DOHH2 (cell line): ENCODE measurements around the gene ZDHHC1.
"Not testable (repeated sequence)": the region's sequence is repeated elsewhere in the genome, so short reads cannot be mapped to it uniquely, and the experiment has no call there.

Experiments used
- H3F3A ChIP-seq: fragments of 200-600 bp; sonication (generic), shearing (Covaris generic); 2 replicates; pipeline ENCODE4 v1.6.0; 2016; ENCODE audit warnings: antibody characterized with exemption, mild to moderate bottlenecking; ENCODE audit not compliant: control insufficient read depth, insufficient read depth
- H3K27ac ChIP-seq: fragments of 200-600 bp; sonication (generic); 2 replicates; pipeline ENCODE4 v1.5.1; 2014; ENCODE audit warnings: low read depth, mild to moderate bottlenecking, low read length, moderate library complexity
- H3K27me3 ChIP-seq: fragments of 200-600 bp; sonication (generic); 2 replicates; pipeline ENCODE4 v1.6.1; 2014; ENCODE audit warnings: mild to moderate bottlenecking, low read length, mixed read lengths; ENCODE audit not compliant: control insufficient read depth
- H3K36me3 ChIP-seq: fragments of 200-600 bp; sonication (generic); 2 replicates; pipeline ENCODE4 v1.6.1; 2014; ENCODE audit warnings: mild to moderate bottlenecking, low read length, moderate library complexity, mixed read lengths; ENCODE audit not compliant: control insufficient read depth
- H3K4me1 ChIP-seq: fragments of 200-600 bp; sonication (generic); 2 replicates; pipeline ENCODE4 v1.6.1; 2014; ENCODE audit warnings: mild to moderate bottlenecking, low read length, mixed read lengths; ENCODE audit not compliant: control insufficient read depth
- H3K4me2 ChIP-seq: fragments of 200-600 bp; sonication (generic); 2 replicates; pipeline ENCODE4 v1.6.0; 2014; ENCODE audit warnings: mild to moderate bottlenecking, low read length, moderate library complexity
- H3K4me3 ChIP-seq: fragments of 200-600 bp; sonication (generic); 2 replicates; pipeline ENCODE4 v1.5.1; 2014; ENCODE audit warnings: mild to moderate bottlenecking, low read length, mixed read lengths
- H3K79me2 ChIP-seq: fragments of 200-600 bp; sonication (generic); 2 replicates; pipeline ENCODE4 v1.6.1; 2014; ENCODE audit warnings: mild to moderate bottlenecking, low read length, mixed read lengths; ENCODE audit not compliant: control insufficient read depth
- H3K9me2 ChIP-seq: fragments of 200-600 bp; sonication (generic); replicated peaks from 2 replicates; pipeline ENCODE4 v1.6.1; 2014; ENCODE audit warnings: mild to moderate bottlenecking, low read length, mixed read lengths; ENCODE audit not compliant: control insufficient read depth
- H3K9me3 ChIP-seq: fragments of 200-600 bp; sonication (generic); 2 replicates; pipeline ENCODE4 v1.6.1; 2014; ENCODE audit warnings: antibody characterized with exemption, low read length, mixed read lengths; ENCODE audit not compliant: control insufficient read depth, insufficient read depth
- H4K20me1 ChIP-seq: fragments of 200-600 bp; sonication (generic); 2 replicates; pipeline ENCODE4 v1.6.0; 2014; ENCODE audit warnings: low read depth, mild to moderate bottlenecking, antibody characterized with exemption, low read length, moderate library complexity; ENCODE audit not compliant: control insufficient read depth, insufficient read depth
- EZH2phosphoT487 ChIP-seq: fragments of 200-600 bp; sonication (generic); IDR thresholded peaks from 2 replicates; pipeline ENCODE4 v1.6.1; 2017; ENCODE audit warnings: borderline replicate concordance, mild to moderate bottlenecking, antibody characterized with exemption, low read length, moderate library complexity, mixed read lengths
- TF ChIP-seq, protein P1 (sequence below): fragments of 200-600 bp; sonication (generic); IDR thresholded peaks from one replicate; pipeline ENCODE4 v1.5.1; 2014; ENCODE audit warnings: antibody characterized with exemption, mild to moderate bottlenecking, low read depth, low read length; ENCODE audit not compliant: poor library complexity, severe bottlenecking

Gene ZDHHC1

DNA sequence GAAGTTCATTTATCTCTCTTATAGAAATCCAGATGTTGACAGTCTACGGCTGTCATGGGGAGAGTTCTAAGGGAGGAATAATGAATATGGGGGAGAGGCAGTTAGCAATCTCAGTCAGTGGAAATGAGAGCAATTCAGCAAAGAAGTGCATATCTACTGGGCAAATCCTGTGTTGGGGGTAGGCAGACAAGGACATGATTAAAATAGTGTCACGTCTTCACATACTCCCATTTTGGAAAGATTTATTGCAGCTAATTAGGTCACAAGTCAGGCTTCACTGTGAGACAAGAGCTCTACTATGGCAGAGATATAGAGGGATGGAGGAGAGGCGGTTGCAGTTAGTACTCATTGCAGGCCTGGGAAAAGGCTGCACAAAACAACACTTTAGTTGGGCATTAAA lies 59.9 kb downstream of the ZDHHC1 start:
- H3F3A ChIP-seq, result no peaks in the 10 kb centered on the region
- no peak overlapping the region for H3K4me3 ChIP-seq
- H3K4me1 ChIP-seq, result no peaks in the 10 kb centered on the region
- no peaks in the 10 kb centered on the region for H4K20me1 ChIP-seq
- TF ChIP-seq, protein P1, sequence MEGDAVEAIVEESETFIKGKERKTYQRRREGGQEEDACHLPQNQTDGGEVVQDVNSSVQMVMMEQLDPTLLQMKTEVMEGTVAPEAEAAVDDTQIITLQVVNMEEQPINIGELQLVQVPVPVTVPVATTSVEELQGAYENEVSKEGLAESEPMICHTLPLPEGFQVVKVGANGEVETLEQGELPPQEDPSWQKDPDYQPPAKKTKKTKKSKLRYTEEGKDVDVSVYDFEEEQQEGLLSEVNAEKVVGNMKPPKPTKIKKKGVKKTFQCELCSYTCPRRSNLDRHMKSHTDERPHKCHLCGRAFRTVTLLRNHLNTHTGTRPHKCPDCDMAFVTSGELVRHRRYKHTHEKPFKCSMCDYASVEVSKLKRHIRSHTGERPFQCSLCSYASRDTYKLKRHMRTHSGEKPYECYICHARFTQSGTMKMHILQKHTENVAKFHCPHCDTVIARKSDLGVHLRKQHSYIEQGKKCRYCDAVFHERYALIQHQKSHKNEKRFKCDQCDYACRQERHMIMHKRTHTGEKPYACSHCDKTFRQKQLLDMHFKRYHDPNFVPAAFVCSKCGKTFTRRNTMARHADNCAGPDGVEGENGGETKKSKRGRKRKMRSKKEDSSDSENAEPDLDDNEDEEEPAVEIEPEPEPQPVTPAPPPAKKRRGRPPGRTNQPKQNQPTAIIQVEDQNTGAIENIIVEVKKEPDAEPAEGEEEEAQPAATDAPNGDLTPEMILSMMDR, result no peak
- no peak for TF ChIP-seq EZH2phosphoT487
- no peaks in the 10 kb centered on the region for H3K9me3 ChIP-seq
- H3K27me3 ChIP-seq, result peaks cover 36% of the 10 kb centered on the region
- no peaks in the 10 kb centered on the region for H3K36me3 ChIP-seq
- no peaks in the 10 kb centered on the region for H3K79me2 ChIP-seq
- no peaks in the 10 kb centered on the region for H3K9me2 ChIP-seq
- no peak overlapping the region for H3K27ac ChIP-seq
- no peak overlapping the region for H3K4me2 ChIP-seq

DNA sequence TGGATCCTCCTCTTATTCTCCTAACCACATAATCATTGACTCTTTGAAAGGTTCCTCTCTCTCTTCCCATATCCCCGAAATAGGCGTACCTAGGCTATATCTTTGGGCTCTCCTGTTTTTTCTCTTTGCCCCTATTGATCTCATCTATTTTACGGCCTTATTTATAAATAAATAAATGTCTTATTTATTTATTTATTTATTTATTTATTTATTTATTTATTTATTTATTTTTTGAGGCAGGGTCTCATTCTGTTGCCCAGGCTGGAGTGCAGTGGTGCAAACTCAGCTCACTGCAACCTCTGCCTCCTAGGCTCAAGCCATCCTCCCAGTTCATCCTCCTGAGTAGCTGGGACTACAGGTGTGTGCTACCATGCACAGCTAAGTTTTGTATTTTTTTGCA lies 63.8 kb downstream of the ZDHHC1 start:
- H3F3A ChIP-seq, H3K9me2 ChIP-seq, H3K9me3 ChIP-seq, H3K4me2 ChIP-seq, H3K4me3 ChIP-seq, H4K20me1 ChIP-seq, H3K4me1 ChIP-seq, H3K27ac ChIP-seq, H3K36me3 ChIP-seq, H3K79me2 ChIP-seq: not testable (repeated sequence)
- peaks cover 35% of the 10 kb centered on the region for H3K27me3 ChIP-seq

DNA sequence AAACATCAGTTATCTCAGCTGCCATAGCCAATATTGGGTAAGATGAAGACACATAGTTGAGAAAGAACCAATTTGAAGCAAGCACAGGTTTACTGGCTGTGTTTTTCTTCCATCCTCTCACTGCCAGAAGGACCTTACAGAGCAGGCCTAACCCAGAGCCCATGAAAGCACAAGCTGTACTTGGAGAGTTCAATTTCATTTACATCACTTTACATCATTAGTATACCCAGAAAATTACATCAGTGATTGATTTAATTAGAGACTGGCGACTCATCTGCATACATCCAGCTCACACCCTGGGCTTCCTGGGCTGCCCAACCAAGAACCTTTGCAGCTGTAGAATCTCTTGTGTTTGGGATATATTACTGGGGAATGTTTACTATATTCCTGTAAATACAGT lies 66.0 kb downstream of the ZDHHC1 start:
- Histone ChIP-seq H4K20me1 (no peaks in the 10 kb centered on the region), H3F3A (no peaks in the 10 kb centered on the region), H3K27me3 (peaks cover 30% of the 10 kb centered on the region), H3K9me2 (no peaks in the 10 kb centered on the region), H3K4me1 (no peaks in the 10 kb centered on the region), H3K27ac (no peak overlapping the region), H3K4me2 (no peak overlapping the region), H3K4me3 (no peak overlapping the region), H3K9me3 (no peaks in the 10 kb centered on the region), H3K79me2 (no peaks in the 10 kb centered on the region), H3K36me3 (no peaks in the 10 kb centered on the region)
- TF ChIP-seq, protein P1, result no peak
- no peak for TF ChIP-seq EZH2phosphoT487

DNA sequence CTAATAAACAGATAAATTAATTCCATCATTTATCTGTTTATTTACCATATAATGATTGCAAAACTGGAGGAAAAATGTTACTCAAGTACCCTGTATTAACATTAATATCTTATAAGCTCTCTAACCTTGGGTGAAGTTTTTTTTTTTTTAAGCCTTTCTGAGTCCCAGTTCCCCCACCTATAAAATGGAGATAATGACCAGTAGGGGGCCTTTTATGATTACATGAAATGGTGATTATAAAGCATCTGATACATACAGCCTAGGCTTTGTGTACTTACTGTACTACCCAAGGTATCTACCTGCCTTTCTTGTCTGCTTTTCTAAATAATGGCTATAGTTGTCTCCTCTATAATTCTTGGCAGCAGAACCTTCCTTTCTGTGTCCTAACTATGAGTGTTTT lies 67.1 kb downstream of the ZDHHC1 start:
- Histone ChIP-seq H3K27me3 (peaks cover 30% of the 10 kb centered on the region), H3F3A (no peaks in the 10 kb centered on the region), H4K20me1 (no peaks in the 10 kb centered on the region), H3K36me3 (no peaks in the 10 kb centered on the region), H3K79me2 (no peaks in the 10 kb centered on the region), H3K27ac (no peak overlapping the region), H3K4me1 (no peaks in the 10 kb centered on the region), H3K4me3 (no peak overlapping the region), H3K9me2 (no peaks in the 10 kb centered on the region), H3K4me2 (no peak overlapping the region), H3K9me3 (no peaks in the 10 kb centered on the region)
- TF ChIP-seq, protein P1, result peak; percentile 61
- no peak for TF ChIP-seq EZH2phosphoT487
